Measurements from ENCODE around the gene CARD9. TPM values are rescaled to one million over a fixed set of nuclear protein-coding genes. Genes with fewer than 3 reads are reported as not detected.

CARD9 gene
- total and polyA plus RNA-seq, 2 of the 4 experiments (the other 2 are of a cell fraction) = 0.36 to 1.9 TPM

GRCh38 chr9:136335296-136336155, 37.9 kb downstream of the CARD9 start:
- Histone ChIP-seq H3K27me3 (ENCODE audit: control insufficient read depth, insufficient read depth, low read length) (no peaks in the 10 kb centered on the region), H3K4ac (ENCODE audit: low read depth, low read length) (peak overlapping the region; percentile 35; the same call in 1 of the 2 replicates), H3K4me1 (ENCODE audit: control insufficient read depth, insufficient read depth, low read length) (peaks cover 17% of the 10 kb centered on the region), H3K4me2 (ENCODE audit: low read depth, low read length) (no peak overlapping the region), H2AK5ac (ENCODE audit: low read depth, low read length) (peak overlapping the region; percentile 35; the same call in 1 of the 2 replicates), H3K9me1 (ENCODE audit: insufficient read depth, low read length) (peaks cover 6% of the 10 kb centered on the region; the same call in 1 of the 2 replicates), H2BK120ac (ENCODE audit: low read depth, low read length) (no peak overlapping the region), H2BK5ac (ENCODE audit: low read depth, low read length, poor library complexity, severe bottlenecking) (peak overlapping the region; percentile 68), H4K20me1 (ENCODE audit: insufficient read depth, low read length) (peaks cover 88% of the 10 kb centered on the region), H3K4me3 (ENCODE audit: insufficient read depth, low read depth, low read length) (no peak overlapping the region), H3K79me1 (ENCODE audit: low read depth in 1 of 2, low read length in 2 of 2) (peaks cover 4 to 84% of the 10 kb centered on the region in 2 experiments), H4K5ac (ENCODE audit: low read depth, low read length) (no peak overlapping the region), H3K36me3 (ENCODE audit: control insufficient read depth, insufficient read depth, low read length) (peaks cover 78% of the 10 kb centered on the region), H3K9me3 (ENCODE audit: control insufficient read depth, insufficient read depth, low read length) (no peaks in the 10 kb centered on the region), H2BK20ac (ENCODE audit: low read depth, low read length) (no peak overlapping the region), H3K56ac (ENCODE audit: extremely low read depth, insufficient read depth, low read length) (no peak overlapping the region), H3K23ac (ENCODE audit: low read depth, low read length) (no peak overlapping the region), H2BK15ac (ENCODE audit: low read depth, low read length) (no peak overlapping the region), H4K8ac (ENCODE audit: low read depth in 2 of 2, low read length in 2 of 2) (no peak overlapping the region), H4K91ac (ENCODE audit: insufficient read depth, low read depth, low read length) (no peak overlapping the region), H3K14ac (replicated peaks; ENCODE audit: low read depth, low read length) (no peak overlapping the region; the same call in 1 of the 2 replicates), H3K27ac (ENCODE audit: insufficient read depth, low read length) (peak overlapping the region; percentile 54), H3K9ac (ENCODE audit: low read depth, low read length) (no peak overlapping the region), H2AFZ (replicated peaks; ENCODE audit: low read length, poor library complexity) (peak overlapping the region; percentile 13), H2AK9ac (replicated peaks; ENCODE audit: low read depth, low read length, poor library complexity) (peak overlapping the region; percentile 74), H3K18ac (ENCODE audit: low read depth, low read length) (no peak overlapping the region)
- dilution Hi-C loops (cut with HindIII; ENCODE audit: low sequenced_read_pairs, unreplicated experiment) = no loop called here
- CTCF ChIA-PET = interaction anchor here (0.6 kb wide), 1 partner anchor 37 kb away, joined by 3 read pairs; no protein-coding TSS in a partner anchor
- WGBS, 2 experiments (ENCODE audit: extremely low coverage in 2 of 2, insufficient read length in 1 of 2) = 90% methylated on average over 7 of the region's 26 CpGs; no CpG with 5 or more reads in 1 of the 2 experiments
- in situ Hi-C loops (cut with MboI; ENCODE audit: low sequenced_read_pairs) = no loop called here
- BruUV-seq (replicated peaks) = no TSS peak
- POLR2A ChIA-PET (ENCODE audit: unreplicated experiment) = no interaction called here
- no peak for DNase-seq
- intact Hi-C loops (cut with micrococcal nuclease) = no loop called here
- peak; percentile 21 for ATAC-seq (ENCODE audit: low read depth)
- TF ChIP-seq CHD1 (IDR thresholded peaks at IDR 0.05; ENCODE audit: low read depth, low read length) = no peak
- no peak for TF ChIP-seq MXI1 (IDR thresholded peaks at IDR 0.05; ENCODE audit: borderline replicate concordance, low read depth, low read length)
- TF ChIP-seq RAD21 (IDR thresholded peaks at IDR 0.05; ENCODE audit: low read length) = no peak
- no peak for TF ChIP-seq FOS (IDR thresholded peaks at IDR 0.05; ENCODE audit: low read depth, low read length)
- no peak for TF ChIP-seq RCOR1 (IDR thresholded peaks at IDR 0.05; ENCODE audit: insufficient replicate concordance, low read length)
- TF ChIP-seq SMC3 (IDR thresholded peaks at IDR 0.05; ENCODE audit: low read depth, low read length) = no peak
- no peak for TF ChIP-seq MAFK (IDR thresholded peaks at IDR 0.05; ENCODE audit: low read depth, low read length)
- TF ChIP-seq CTCF (conservative IDR thresholded peaks at IDR 0.05; ENCODE audit: low read depth, low read length) = no peak
- TF ChIP-seq BHLHE40 (IDR thresholded peaks at IDR 0.05; ENCODE audit: low read depth, low read length) = no peak
- TF ChIP-seq NFE2L2 (IDR thresholded peaks at IDR 0.05; ENCODE audit: low read depth, low read length) = no peak
- no peak for TF ChIP-seq MAZ (IDR thresholded peaks at IDR 0.05; ENCODE audit: borderline replicate concordance, low read depth, low read length)
- TF ChIP-seq USF2 (IDR thresholded peaks at IDR 0.05; ENCODE audit: low read depth, low read length) = no peak
- TF ChIP-seq RFX5 (IDR thresholded peaks at IDR 0.05; ENCODE audit: low read depth, low read length) = no peak
- no peak for TF ChIP-seq POLR2A (IDR thresholded peaks at IDR 0.05; ENCODE audit: low read depth, low read length)

Measured in IMR-90 (cell line).